ENCODE results near the gene CLTCL1. TPM values are rescaled to one million over a fixed set of nuclear protein-coding genes. Genes with fewer than 3 reads are reported as not detected.

Gene CLTCL1
- total and polyA plus RNA-seq, 4 donors = 2.0 to 4.8 (median 2.6) TPM

DNA sequence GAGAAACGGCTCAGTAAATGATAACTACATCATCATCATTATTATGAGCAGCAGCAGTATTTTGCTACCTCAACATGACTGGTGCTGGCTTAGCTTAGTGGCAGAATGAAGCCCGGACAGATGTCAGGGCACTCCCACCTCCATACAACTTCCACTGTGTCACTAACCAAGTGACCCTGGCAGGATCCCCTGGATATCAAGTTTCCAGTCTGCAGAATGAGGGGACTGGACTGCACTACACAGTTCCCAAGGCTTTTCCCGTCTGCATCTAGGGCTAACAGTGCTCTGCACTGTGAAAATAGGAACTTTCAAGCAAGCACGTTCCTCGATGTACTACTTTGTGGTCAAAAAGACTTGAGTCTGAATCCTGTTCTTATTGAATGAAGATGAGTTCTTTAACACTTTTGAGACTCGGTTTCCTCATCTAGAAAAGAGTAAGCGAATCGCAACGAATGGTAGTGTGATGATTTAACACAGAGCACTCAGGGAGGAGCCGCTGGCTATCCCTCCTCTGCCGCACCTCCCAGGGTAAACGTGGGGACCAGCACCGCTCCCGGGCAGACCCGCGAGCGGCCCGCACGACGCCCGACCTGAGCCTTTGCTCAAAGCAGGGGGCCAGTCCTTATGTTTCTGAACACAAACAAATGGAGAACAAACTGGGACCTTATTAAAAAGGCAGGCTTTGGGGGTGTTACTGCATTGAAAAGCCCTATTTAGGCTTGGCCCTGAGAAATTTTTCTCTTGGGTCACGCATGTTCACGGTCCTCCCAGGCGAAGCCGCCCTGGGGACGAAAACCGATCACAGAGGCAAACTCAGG is 910 bp downstream of the CLTCL1 start:
- no peaks in the 10 kb centered on the region for H3K9me3 ChIP-seq (ENCODE audit: control insufficient read depth in 4 of 4, low read length in 3 of 4)
- peak overlapping the region; percentile 42 to 92 (median 57) for H3K4me3 ChIP-seq (ENCODE audit: low read depth in 1 of 3, low read length in 3 of 3)
- WGBS = 28% methylated on average over 27 of the region's 27 CpGs
- DNase-seq (ENCODE audit: low spot score) = no peak
- H3K4me1 ChIP-seq (ENCODE audit: control insufficient read depth in 4 of 4, insufficient read depth in 4 of 4, low read length in 3 of 4) = peaks cover 3 to 20% (median 15%) of the 10 kb centered on the region in 4 donors
- no peak overlapping the region for H3K9ac ChIP-seq (ENCODE audit: low read depth in 1 of 2, low read length in 2 of 2)
- no peak for TF ChIP-seq FOXA1 (IDR thresholded peaks at IDR 0.05)
- no peak for TF ChIP-seq HNF4A (conservative IDR thresholded peaks at IDR 0.05)
- TF ChIP-seq YY1 (IDR thresholded peaks at IDR 0.05) = no peak
- TF ChIP-seq, protein P1, sequence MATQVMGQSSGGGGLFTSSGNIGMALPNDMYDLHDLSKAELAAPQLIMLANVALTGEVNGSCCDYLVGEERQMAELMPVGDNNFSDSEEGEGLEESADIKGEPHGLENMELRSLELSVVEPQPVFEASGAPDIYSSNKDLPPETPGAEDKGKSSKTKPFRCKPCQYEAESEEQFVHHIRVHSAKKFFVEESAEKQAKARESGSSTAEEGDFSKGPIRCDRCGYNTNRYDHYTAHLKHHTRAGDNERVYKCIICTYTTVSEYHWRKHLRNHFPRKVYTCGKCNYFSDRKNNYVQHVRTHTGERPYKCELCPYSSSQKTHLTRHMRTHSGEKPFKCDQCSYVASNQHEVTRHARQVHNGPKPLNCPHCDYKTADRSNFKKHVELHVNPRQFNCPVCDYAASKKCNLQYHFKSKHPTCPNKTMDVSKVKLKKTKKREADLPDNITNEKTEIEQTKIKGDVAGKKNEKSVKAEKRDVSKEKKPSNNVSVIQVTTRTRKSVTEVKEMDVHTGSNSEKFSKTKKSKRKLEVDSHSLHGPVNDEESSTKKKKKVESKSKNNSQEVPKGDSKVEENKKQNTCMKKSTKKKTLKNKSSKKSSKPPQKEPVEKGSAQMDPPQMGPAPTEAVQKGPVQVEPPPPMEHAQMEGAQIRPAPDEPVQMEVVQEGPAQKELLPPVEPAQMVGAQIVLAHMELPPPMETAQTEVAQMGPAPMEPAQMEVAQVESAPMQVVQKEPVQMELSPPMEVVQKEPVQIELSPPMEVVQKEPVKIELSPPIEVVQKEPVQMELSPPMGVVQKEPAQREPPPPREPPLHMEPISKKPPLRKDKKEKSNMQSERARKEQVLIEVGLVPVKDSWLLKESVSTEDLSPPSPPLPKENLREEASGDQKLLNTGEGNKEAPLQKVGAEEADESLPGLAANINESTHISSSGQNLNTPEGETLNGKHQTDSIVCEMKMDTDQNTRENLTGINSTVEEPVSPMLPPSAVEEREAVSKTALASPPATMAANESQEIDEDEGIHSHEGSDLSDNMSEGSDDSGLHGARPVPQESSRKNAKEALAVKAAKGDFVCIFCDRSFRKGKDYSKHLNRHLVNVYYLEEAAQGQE (IDR thresholded peaks at IDR 0.05) = no peak
- TF ChIP-seq JUND (IDR thresholded peaks at IDR 0.05) = no peak
- H3K27me3 ChIP-seq (ENCODE audit: control insufficient read depth in 4 of 4, insufficient read depth in 4 of 4, low read length in 3 of 4) = no peaks in the 10 kb centered on the region
- no peaks in the 10 kb centered on the region for H3K36me3 ChIP-seq (ENCODE audit: control insufficient read depth in 4 of 4, insufficient read depth in 3 of 4, low read depth in 1 of 4, low read length in 3 of 4)
- H3K27ac ChIP-seq (ENCODE audit: low read depth in 1 of 2, low read length in 2 of 2) = no peak overlapping the region

DNA sequence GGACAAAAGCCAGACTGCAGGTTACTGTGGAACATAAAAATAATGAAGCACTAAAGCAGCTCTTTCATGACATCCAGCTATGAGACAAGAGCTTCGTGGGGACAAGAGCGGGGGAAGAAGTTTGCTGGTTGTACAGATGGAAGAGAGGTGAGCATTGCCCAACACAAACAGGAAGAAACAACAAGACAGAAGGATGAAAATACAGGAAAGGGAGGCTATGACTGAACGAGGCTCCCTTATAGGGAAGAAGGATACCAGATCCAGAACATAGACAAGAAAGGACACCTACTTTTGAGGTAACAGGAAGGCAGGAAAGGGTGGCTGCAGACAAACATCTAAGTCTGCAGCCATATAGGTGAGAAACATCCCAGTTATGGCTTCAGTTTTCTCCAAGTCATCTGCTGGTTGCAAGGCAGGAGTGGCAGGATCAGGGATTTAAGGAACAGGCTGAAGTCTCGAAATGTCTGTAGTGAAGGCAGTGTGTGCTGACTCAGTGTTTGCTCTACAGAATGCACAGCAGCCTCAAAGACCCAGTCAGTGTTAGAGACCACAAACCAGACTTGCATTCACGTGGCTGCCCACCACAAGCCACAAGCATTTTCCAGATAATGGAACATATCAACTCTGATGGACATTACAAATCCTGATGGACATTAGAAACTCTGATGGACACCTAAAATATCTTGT is 1.9 kb downstream of the CLTCL1 start:
- 87% methylated on average over 5 of the region's 5 CpGs for WGBS
- no peak overlapping the region for H3K9ac ChIP-seq (ENCODE audit: low read depth in 1 of 2, low read length in 2 of 2)
- H3K4me3 ChIP-seq (ENCODE audit: low read depth in 1 of 3, low read length in 3 of 3) = no peak overlapping the region
- H3K27ac ChIP-seq (ENCODE audit: low read depth in 1 of 2, low read length in 2 of 2) = no peak overlapping the region
- TF ChIP-seq, protein P2, sequence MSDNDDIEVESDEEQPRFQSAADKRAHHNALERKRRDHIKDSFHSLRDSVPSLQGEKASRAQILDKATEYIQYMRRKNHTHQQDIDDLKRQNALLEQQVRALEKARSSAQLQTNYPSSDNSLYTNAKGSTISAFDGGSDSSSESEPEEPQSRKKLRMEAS (IDR thresholded peaks at IDR 0.05) = no peak
- no peak for TF ChIP-seq HNF4A (conservative IDR thresholded peaks at IDR 0.05)
- TF ChIP-seq TAF1 (conservative IDR thresholded peaks at IDR 0.05) = no peak
- TF ChIP-seq RXRA (IDR thresholded peaks at IDR 0.05) = no peak
- TF ChIP-seq, protein P3, sequence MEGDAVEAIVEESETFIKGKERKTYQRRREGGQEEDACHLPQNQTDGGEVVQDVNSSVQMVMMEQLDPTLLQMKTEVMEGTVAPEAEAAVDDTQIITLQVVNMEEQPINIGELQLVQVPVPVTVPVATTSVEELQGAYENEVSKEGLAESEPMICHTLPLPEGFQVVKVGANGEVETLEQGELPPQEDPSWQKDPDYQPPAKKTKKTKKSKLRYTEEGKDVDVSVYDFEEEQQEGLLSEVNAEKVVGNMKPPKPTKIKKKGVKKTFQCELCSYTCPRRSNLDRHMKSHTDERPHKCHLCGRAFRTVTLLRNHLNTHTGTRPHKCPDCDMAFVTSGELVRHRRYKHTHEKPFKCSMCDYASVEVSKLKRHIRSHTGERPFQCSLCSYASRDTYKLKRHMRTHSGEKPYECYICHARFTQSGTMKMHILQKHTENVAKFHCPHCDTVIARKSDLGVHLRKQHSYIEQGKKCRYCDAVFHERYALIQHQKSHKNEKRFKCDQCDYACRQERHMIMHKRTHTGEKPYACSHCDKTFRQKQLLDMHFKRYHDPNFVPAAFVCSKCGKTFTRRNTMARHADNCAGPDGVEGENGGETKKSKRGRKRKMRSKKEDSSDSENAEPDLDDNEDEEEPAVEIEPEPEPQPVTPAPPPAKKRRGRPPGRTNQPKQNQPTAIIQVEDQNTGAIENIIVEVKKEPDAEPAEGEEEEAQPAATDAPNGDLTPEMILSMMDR (IDR thresholded peaks at IDR 0.05; ENCODE audit: low read depth, low read length, missing input control) = no peak
- TF ChIP-seq FOXA1 (IDR thresholded peaks at IDR 0.05) = no peak
- no peak for TF ChIP-seq FOXA2 (IDR thresholded peaks at IDR 0.05)
- no peak for TF ChIP-seq HNF4G (IDR thresholded peaks at IDR 0.05)
- TF ChIP-seq GABPA (IDR thresholded peaks at IDR 0.05 in 1 of 2, conservative IDR thresholded peaks at IDR 0.05 in 1 of 2) = no peak
- TF ChIP-seq, protein P1 (IDR thresholded peaks at IDR 0.05) = no peak
- TF ChIP-seq, protein P4, sequence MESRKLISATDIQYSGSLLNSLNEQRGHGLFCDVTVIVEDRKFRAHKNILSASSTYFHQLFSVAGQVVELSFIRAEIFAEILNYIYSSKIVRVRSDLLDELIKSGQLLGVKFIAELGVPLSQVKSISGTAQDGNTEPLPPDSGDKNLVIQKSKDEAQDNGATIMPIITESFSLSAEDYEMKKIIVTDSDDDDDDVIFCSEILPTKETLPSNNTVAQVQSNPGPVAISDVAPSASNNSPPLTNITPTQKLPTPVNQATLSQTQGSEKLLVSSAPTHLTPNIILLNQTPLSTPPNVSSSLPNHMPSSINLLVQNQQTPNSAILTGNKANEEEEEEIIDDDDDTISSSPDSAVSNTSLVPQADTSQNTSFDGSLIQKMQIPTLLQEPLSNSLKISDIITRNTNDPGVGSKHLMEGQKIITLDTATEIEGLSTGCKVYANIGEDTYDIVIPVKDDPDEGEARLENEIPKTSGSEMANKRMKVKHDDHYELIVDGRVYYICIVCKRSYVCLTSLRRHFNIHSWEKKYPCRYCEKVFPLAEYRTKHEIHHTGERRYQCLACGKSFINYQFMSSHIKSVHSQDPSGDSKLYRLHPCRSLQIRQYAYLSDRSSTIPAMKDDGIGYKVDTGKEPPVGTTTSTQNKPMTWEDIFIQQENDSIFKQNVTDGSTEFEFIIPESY (IDR thresholded peaks at IDR 0.05) = no peak
- TF ChIP-seq EGR1 (IDR thresholded peaks at IDR 0.05; ENCODE audit: low read depth in 2 of 2) = no peak
- TF ChIP-seq SP1 (IDR thresholded peaks at IDR 0.05) = no peak
- TF ChIP-seq, protein P5, sequence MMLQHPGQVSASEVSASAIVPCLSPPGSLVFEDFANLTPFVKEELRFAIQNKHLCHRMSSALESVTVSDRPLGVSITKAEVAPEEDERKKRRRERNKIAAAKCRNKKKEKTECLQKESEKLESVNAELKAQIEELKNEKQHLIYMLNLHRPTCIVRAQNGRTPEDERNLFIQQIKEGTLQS (IDR thresholded peaks at IDR 0.05) = no peak
- TF ChIP-seq NR2F2 (IDR thresholded peaks at IDR 0.05) = no peak
- TF ChIP-seq JUND (IDR thresholded peaks at IDR 0.05) = no peak
- no peak for TF ChIP-seq YY1 (IDR thresholded peaks at IDR 0.05)
- no peak for TF ChIP-seq RAD21 (IDR thresholded peaks at IDR 0.05)
- no peaks in the 10 kb centered on the region for H3K9me3 ChIP-seq (ENCODE audit: control insufficient read depth in 4 of 4, low read length in 3 of 4)
- H3K36me3 ChIP-seq (ENCODE audit: control insufficient read depth in 4 of 4, insufficient read depth in 3 of 4, low read depth in 1 of 4, low read length in 3 of 4) = no peaks in the 10 kb centered on the region
- DNase-seq (ENCODE audit: low spot score) = no peak
- no peaks in the 10 kb centered on the region for H3K27me3 ChIP-seq (ENCODE audit: control insufficient read depth in 4 of 4, insufficient read depth in 4 of 4, low read length in 3 of 4)
- peaks cover 3 to 20% (median 15%) of the 10 kb centered on the region in 4 donors for H3K4me1 ChIP-seq (ENCODE audit: control insufficient read depth in 4 of 4, insufficient read depth in 4 of 4, low read length in 3 of 4)

Measured in liver (tissue), 9 donors.